GM12891 (cell line): ENCODE data around the gene GABRB1.

Experiments
- DNase-seq: peaks from one replicate; pipeline ENCODE4 v3.0.0; 2011; ENCODE audit warnings: low spot score; ENCODE audit not compliant: insufficient read length
- FAIRE-seq: peaks from 2 replicates; lab custom pipeline; 2011; peaks lifted over from hg19 to GRCh38; lab: Jason Lieb, UNC
- PAX5 ChIP-seq: IDR thresholded peaks from 2 replicates; pipeline ENCODE4 v1.6.1; 2011; ENCODE audit warnings: low read length, moderate library complexity, mild to moderate bottlenecking; ENCODE audit not compliant: insufficient read depth, severe bottlenecking
- POLR2A ChIP-seq: IDR thresholded peaks from 2 replicates; pipeline ENCODE4 v1.6.1; 2011; ENCODE audit warnings: low read depth, low read length, control low read depth
- POLR2AphosphoS5 ChIP-seq: IDR thresholded peaks from 2 replicates; pipeline ENCODE4 v1.6.1; 2011; ENCODE audit warnings: low read depth, low read length, control low read depth
- POU2F2 ChIP-seq: IDR thresholded peaks from 2 replicates; pipeline ENCODE4 v1.6.1; 2011; ENCODE audit warnings: low read depth, mild to moderate bottlenecking, control low read depth, low read length, moderate library complexity
- SPI1 ChIP-seq: IDR thresholded peaks from 2 replicates; pipeline ENCODE4 v1.6.1; 2011; ENCODE audit warnings: low read depth, low read length, control low read depth
- TAF1 ChIP-seq: IDR thresholded peaks from 2 replicates; pipeline ENCODE4 v1.6.1; 2011; ENCODE audit warnings: low read depth, low read length, control low read depth

GABRB1 gene

GRCh38 chr4:47068986-47069385, 37.6 kb downstream of the GABRB1 start:
- FAIRE-seq = no peak
- no peak for DNase-seq
- TF ChIP-seq SPI1 (no peak), POLR2A (no peak), PAX5 (no peak), POLR2AphosphoS5 (no peak), TAF1 (no peak), POU2F2 (no peak)

- TF ChIP-seq SPI1 (no peak), POLR2AphosphoS5 (no peak), PAX5 (no peak), POLR2A (no peak), TAF1 (no peak), POU2F2 (no peak)
- DNase-seq (no peak), FAIRE-seq (no peak)
Observed at GRCh38 chr4:47071901-47072341, 40.6 kb downstream of the GABRB1 start.

GRCh38 chr4:47073647-47074046, 42.3 kb downstream of the GABRB1 start:
- DNase-seq = no peak
- TF ChIP-seq PAX5 = no peak
- TF ChIP-seq POU2F2 = no peak
- TF ChIP-seq POLR2AphosphoS5 = no peak
- TF ChIP-seq SPI1 = no peak
- TF ChIP-seq TAF1 = no peak
- TF ChIP-seq POLR2A = no peak
- FAIRE-seq = no peak

- DNase-seq = no peak
- TF ChIP-seq TAF1 (no peak), POU2F2 (no peak), PAX5 (no peak), SPI1 (no peak), POLR2AphosphoS5 (no peak), POLR2A (no peak)
- no peak for FAIRE-seq
Observed at GRCh38 chr4:47074816-47075215, 43.4 kb downstream of the GABRB1 start.

- DNase-seq (no peak), FAIRE-seq (no peak)
- TF ChIP-seq TAF1 (no peak), POU2F2 (no peak), POLR2AphosphoS5 (no peak), PAX5 (no peak), POLR2A (no peak), SPI1 (no peak)
Observed at GRCh38 chr4:47075262-47075661, 43.9 kb downstream of the GABRB1 start.

- DNase-seq (no peak), FAIRE-seq (no peak)
- TF ChIP-seq TAF1 = no peak
- TF ChIP-seq POU2F2 = no peak
- TF ChIP-seq PAX5 = no peak
- no peak for TF ChIP-seq POLR2AphosphoS5
- no peak for TF ChIP-seq SPI1
- TF ChIP-seq POLR2A = no peak
Observed at GRCh38 chr4:47075919-47076318, 44.6 kb downstream of the GABRB1 start.

- DNase-seq (no peak), FAIRE-seq (no peak)
- no peak for TF ChIP-seq POU2F2
- no peak for TF ChIP-seq PAX5
- no peak for TF ChIP-seq POLR2AphosphoS5
- TF ChIP-seq POLR2A = no peak
- TF ChIP-seq SPI1 = no peak
- no peak for TF ChIP-seq TAF1
Observed at GRCh38 chr4:47084111-47084510, 52.7 kb downstream of the GABRB1 start.

- TF ChIP-seq POU2F2 = no peak
- no peak for DNase-seq
- no peak for FAIRE-seq
Observed at GRCh38 chr4:47084795-47085194, 53.4 kb downstream of the GABRB1 start.

GRCh38 chr4:47088298-47088697, 56.9 kb downstream of the GABRB1 start:
- TF ChIP-seq PAX5 (no peak), TAF1 (no peak), POLR2A (no peak), POLR2AphosphoS5 (no peak), SPI1 (no peak), POU2F2 (no peak)
- FAIRE-seq = no peak

GRCh38 chr4:47095884-47096283, 64.5 kb downstream of the GABRB1 start:
- TF ChIP-seq SPI1 (no peak), POU2F2 (no peak), TAF1 (no peak)
- DNase-seq (no peak), FAIRE-seq (no peak)

More at GRCh38 chr4:47088298-47088697, 56.9 kb downstream of the GABRB1 start:
- DNase-seq = no peak

- no peak for DNase-seq
- no peak for FAIRE-seq
- TF ChIP-seq POLR2AphosphoS5 (no peak), SPI1 (no peak), POU2F2 (no peak), PAX5 (no peak), POLR2A (no peak), TAF1 (no peak)
Observed at GRCh38 chr4:47101453-47101852, 70.1 kb downstream of the GABRB1 start.
